GM19351 (cell line): ENCODE results near the gene GALNT17.

Source experiments
- ATAC-seq: cut with Tn5 transposase; IDR thresholded peaks from one replicate; pipeline ENCODE4 v1.9.1; 2021; ENCODE audit warnings: mild to moderate bottlenecking, moderate library complexity; ENCODE audit not compliant: unreplicated experiment

Gene GALNT17

DNA sequence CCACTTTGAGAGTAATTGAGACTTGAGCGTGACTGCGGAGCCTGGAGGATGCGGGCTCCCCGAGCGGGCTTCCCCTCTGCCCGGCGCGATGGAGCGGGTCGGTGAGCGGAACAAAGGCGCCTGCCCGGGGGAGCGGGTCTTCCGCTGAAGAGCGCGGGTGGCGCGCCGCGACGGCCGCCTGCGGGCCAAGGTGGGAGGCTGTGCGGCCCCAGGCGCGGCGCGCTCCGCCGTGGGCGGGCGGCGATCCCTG is at the start of gene GALNT17:
GALNT17 (plus strand) TSS at position 18 of the 250 bp plus-strand sequence.
- no peak for ATAC-seq

DNA sequence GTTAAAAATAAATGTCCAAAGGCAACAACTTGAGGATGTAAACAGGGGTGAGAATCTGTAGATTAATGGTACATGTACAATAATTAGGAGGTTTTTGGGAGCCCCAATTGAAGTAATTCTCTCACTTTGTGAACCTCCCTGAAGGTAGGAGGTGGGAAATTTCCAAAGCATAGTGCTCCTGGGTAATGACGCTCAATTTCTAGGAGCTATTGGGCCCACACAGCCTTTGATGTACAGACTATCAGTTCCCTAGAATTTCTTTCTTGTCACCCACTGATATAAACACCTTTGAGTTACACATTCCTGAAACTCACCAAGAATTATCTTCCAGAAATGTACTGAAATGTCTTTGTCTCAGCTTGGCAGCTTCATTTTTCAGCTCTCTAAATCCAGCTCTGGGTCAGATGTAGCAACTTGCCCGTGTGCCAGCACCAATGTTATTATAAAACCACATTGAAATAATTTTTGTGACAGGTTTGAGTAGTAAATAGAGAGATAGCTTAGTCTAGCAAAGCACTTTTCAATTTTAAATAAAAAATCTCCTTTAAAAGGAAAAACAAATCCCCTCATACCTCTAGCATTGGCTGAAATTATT is 36.6 kb upstream of the GALNT17 start:
- no peak for ATAC-seq

DNA sequence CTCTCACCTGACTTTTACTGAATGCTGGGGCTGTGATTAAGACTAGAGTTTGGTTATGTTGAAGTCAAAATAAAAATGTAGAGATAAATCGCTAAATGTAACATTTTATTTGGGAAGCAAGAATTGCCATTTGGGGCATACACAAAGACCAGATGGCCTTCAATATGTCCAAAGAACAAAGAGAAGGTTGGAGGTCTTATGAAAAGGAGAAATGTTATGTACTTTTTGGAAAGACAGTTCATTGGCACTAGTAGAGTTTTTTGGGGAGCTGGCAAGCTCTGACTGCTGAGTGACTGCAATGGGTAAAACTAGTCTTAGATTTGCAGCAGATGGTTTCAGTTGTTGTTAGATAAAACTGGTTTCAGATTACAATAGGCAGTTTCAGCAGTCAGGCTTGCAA is 35.6 kb upstream of the GALNT17 start:
- ATAC-seq = no peak

DNA sequence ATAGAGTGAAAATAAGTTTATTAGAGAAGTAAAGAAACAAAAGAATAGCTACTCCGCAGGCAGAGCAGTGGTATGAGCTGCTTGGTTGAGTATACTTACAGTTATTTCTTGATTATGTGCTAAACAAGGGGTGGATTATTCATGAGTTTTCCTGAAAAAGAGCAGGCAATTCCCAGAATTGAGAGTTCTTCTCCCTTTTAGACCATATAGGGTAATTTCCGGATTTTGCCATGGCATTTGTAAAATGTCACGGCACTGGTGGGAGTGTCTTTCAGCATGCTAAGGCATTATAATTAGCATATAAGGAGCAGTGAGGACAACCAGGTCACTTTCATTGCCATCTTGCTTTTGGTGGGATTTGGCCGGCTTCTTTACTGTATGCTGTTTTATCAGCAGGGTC is 25.7 kb upstream of the GALNT17 start:
- ATAC-seq = no peak

DNA sequence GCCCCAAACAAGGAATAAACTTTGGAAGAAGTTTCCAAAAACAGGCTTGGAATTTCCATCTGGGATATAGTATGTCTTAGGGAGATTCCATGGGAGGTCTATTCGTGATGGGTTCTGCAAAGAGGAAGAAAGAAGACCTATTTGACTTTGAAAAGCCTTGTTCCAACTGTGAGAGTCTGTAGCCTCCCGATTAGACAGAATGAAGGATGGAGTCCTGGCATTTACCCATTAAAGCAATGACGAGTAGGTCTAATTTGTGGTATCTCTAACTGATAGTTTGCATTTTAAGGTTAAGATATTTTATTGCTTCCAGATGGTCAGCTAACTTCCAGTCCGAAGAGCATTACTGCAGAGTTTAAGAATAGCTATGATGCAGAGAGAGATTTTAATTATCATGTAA is 19.5 kb upstream of the GALNT17 start:
- no peak for ATAC-seq

DNA sequence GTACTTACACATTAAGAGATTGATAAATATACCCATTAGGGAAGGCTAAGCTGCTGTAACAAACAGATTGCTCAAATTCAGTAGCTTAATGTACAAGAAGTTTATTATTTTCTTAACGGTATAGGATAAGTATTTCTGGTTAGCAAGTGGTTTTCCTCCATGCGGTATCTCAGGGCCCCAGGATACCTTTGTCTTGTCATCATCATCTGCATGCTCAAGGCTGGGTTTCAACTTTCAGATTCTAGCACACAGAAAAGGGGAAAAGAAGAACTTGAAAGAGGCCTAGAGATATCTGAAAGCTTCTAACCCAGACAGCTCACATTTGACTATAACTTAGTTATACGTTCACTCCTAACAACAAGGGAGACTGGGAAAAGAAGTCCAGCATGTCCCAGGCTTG is 11.8 kb upstream of the GALNT17 start:
- ATAC-seq = no peak

DNA sequence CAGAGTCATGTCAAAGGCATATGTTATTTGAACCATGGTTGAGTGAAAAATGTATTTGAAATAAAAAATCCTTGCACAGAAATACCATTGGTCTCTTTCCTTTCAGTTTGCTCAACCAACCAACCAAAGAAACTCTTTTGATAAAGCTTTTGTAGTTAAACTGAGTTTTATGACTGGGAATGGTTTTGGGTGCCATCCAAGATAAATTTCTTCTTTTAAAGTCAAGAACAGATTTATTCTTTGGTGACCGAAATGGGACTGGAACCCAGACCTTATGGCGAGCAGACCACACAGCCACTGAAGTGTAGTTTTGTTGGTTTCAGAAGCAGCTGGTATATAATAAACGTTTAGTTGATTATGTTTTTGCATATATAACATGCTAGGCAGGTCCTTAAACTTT is 2.8 kb upstream of the GALNT17 start:
- no peak for ATAC-seq

DNA sequence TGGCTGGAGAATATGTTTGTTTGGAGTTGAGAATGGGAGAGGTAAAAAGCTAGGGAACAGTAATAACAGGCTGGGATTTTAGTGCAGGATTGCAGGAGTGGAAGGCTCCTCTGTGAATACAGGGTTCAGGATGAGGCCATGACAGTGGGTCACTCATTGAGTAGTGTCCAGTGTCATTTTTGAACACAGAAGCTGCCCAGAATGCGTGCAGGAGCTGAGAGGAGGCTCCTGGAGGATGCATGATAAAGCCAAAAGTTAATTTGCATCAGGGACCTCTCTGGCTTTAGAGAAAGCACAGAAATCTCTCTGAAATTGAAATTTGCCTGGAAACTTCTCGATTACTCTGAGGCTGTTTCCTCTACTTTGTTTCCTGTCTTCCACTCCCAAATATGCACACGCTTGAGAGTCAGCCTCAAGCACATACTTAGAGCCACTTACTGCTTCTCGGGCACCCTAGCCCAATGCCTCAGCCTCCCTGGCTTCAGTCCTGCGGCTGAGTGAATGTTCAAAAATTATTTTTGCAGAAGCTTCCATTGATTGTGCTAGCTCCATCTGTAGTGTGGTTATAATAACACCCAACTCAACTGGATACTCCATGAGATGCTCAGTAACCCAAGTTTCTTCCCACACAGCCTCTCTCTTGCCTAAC is 1.8 kb upstream of the GALNT17 start:
- no peak for ATAC-seq

DNA sequence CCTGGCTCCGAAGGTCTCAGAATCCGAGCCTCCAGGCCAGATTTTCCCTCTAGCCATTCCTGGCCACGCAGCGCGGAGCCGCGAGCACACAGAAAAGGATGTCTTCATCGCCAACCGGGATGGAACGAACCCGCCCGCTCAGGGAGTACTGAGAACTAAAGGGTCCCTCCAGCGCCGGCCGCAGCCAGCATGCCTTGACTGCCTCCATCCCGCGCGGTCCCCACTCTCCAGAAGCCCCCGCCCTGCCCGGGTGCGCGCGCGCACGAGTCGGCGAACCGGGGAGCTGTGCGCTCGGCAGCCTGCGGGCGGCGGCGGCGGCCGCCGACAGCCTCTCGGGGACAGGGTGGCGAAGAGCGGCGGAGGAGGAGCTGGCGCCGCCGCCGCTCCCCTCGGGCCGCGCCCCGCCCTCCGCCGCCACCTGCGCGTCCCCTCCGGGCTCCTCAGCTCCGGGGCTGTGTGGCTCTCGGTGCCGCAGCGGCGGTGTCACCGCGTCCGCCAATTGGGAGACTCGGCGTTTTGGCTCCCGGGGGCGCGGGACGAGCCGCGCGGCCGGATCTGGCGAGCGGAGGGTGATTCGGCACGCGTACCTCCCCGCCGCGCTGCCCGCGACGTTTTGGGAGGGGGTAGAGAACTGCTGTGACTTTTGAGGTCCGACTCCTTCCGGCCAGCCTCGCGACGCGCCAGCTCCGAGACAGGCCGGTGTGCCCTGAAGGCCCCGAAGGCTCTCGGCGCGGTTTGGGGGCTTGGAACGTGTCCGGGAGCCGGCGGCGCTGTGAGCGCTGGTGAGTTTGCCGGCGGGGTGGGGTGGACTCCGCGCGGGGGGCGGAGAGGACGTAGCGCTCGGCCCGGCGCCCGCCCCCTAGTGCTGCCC is 453 bp upstream of the GALNT17 start:
- ATAC-seq = no peak

DNA sequence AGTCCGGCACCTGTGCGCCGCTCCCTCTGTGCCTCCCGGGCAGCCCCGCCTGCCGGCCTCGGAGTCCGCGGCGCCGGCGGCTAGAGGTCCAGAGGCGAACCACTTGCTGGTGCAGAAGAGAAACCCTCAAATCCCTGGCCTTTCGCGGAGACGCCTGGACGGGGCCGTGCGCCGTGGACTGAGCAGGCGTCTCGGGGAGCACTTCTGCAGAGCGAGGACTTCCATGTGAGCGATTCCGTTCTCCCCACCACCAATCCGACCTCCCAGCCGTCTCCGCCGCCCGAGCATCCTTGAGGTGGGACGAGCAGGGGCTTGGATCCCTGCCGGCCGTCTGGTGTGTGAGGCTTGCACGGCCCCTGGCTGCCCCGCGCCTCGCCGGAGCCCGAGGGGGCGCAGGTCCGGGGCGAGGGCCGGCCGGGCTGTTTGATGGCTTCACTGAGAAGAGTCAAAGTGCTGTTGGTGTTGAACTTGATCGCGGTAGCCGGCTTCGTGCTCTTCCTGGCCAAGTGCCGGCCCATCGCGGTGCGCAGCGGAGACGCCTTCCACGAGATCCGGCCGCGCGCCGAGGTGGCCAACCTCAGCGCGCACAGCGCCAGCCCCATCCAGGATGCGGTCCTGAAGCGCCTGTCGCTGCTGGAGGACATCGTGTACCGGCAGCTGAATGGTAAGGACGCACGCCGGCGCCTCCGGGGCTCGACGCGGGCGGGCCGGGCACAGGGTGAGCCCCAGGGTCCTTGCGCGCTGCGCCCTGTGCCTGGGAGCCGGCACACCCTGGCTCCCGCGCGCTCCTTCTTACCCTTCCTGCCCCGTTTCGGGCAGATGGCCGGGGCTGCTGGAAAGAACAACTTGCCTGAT is 660 bp downstream of the GALNT17 start:
- ATAC-seq = no peak

DNA sequence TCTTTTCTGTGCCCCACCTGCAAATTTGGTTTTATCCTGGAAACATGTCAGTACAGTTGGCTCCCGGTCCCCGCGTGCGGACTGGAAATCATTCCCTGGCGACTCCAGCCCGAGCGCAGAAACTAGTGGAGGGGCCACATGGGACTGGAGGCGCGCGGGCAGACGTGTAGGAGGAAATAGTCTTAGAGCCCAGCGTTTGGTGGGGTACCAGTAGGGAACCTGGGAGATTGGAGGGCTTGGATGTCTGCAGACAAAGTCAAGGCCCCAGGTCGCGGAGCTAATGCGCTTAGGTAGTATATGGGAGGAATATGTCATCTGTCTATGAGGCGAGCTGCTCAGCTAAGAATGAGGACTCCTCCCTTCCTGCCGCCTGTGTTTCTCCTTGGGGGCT is 1.3 kb downstream of the GALNT17 start:
- no peak for ATAC-seq

DNA sequence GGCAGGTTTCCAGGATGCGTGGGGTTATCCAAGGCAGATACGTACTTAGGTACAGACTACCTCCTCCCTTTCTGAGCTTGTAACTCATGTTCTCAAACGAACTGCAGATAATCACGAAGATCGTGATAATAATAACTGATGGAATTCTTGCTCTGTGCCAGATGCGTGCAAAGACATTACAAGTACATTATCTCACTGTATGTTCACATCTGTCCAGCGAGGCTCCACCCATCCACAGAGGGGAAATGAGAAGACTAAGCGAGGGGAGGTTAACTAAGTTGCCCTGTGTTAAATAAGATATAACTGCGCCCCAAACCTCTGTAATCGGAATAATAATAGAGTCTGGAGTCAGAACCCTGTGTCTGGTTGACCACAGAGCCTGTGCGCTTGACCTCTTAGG is 1.9 kb downstream of the GALNT17 start:
- ATAC-seq = no peak

DNA sequence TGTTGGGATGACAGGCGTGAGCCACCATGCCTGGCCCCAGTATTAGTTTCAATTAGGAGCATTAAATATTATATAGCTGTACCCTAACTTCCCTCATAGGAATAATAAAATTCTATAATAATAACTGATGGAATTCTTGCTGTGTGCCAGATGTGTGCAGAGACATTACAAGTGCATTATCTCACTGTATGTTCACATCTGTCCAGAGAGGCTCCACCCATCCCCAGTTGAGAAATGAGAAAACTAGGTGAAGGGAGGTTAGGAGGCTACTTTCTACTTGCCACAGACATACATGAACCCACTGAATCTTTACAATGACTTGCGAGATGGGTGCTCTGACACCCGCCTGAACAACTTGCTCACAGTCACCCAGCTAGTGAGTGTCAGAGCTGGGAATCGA is 3.2 kb downstream of the GALNT17 start:
- no peak for ATAC-seq

DNA sequence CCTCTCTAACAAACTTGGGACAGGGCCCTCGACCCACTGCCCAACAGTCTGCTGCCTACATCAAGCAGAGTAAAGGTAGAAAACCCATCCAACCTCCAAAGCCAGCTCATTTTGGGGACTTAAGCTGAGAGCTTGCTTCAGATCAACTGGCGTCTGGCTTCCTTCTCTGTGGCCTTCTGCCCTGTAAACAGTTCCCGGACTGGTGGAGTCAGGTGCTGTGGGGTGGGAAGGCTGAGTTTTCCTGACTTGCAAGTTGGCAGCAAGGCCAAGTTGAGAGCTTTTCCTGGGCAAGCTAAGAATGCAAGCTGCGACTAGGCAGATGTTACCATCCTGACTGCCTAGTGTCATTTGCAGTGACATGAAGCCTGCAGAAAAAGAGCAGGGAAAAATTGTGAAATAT is 3.7 kb downstream of the GALNT17 start:
- ATAC-seq = no peak

DNA sequence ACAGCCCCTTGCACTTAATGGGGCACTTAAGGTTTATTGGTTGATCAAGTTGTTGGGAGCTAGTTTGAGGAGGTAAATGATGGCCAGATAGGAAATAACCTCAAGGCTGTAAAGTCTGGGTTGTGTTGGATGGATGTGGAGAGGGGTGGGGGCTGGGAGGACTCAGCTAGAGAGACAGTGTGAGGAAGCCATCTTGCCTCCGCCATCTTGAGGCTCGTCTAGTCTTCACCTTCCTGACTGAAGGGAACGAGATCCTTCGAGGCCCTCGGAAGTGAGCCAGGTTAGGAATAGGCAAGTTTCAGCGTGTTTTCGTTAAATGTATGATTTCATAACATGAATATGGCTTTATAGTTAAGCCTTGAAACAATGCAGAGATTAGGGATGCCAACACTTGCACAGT is 5.5 kb downstream of the GALNT17 start:
- ATAC-seq = no peak

DNA sequence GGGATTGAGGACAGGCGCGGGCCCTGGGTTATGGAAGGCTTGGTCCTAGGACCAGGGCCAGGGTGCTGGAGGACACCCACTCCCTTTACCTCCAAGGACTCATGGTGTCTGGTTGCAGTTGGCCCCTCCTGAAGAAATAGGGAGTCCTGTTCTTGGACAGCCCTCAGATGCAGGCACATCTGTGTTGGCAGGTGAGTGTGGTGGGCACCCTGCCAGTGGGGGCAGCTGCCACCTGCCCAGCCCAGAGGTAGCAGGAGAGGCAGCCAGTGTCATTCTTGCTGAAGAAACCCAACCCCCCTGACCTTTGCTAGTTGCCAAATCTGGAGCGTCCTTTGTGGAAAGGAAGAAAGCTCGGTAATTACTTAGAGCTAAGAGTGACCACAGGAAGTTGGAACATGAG is 8.3 kb downstream of the GALNT17 start:
- ATAC-seq = no peak

DNA sequence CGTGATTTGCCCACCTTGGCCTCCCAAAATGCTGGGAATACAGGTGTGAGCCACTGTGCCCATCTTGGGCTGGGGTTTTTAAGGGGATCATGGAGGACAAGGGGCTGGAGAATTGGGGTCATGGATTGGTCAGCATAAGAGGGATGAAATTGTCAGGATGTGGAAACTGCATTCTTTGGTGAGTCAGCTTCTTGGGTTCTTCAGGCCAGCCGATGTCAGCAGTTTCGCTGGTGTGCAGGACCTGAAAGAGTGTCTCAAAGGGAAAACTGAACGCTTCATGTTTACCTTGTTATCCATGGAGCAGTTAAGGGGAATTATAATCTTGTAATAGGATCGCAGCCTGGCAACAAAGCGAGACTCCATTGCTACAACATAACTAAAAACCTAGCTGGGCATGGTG is 13.0 kb downstream of the GALNT17 start:
- ATAC-seq = no peak

DNA sequence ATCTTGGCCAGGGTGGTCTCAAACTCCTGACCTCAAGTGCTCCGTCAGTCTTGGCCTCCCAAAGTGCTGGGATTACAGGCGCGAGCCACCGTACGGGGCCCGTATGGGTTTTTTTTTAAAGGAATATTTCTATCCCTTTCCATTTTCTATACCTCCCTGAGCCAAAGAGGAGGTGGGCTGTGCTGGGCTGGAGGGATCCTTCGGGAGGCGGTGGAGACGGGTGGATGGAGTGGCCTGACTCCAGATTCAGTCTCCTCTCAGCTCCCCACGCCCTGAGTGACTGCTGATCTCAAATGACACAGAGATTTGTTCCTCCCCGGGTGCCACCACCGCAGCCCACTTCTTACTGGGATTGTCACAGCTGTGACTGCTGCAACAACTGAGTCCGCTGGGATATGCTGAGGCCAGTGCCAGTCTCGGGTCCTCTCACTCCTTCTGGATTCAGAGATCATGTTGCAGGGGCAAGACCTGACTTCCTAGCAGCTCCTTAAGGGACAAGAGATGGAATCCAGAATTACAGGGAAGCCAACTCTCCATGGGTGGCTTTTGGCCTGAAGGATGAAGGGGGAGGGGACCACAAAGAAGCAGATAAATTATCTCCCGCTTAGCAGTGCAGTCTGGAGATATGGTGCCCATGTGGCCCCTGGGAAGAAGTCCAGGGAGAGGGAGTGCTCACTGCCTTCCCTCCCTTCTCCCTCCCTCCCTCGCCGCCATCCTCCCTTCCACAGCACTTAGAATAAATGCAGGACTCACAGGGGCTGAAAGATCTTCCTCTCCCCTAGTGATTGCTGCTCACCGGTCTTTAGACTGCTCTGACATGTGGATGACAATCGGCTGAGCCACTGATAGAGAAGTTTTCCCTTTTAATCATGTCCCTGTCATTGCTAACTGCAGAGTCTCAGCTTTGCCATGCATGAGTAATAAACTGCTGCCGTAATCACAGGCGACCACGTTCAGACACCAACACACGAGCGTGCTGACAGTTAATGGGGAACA is 14.3 kb downstream of the GALNT17 start:
- no peak for ATAC-seq

DNA sequence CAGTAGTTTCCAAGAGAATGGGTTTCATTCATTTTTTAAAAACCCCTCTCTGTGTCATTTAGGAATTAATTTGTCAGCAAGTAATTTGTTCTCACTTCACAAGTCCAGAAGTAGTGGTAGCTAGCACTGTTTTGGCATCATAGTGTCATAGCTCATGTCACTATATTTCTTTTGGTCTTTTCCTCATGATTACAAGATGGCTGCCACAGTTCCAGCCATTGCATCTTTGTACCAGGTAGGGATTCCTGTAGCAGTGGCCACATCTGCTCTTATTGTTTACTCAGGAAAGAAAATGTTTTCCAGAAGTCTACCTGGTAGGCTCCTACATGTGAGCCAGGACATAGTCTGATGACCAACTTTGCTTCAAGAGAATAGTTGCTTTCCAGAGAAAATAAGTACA is 16.2 kb downstream of the GALNT17 start:
- no peak for ATAC-seq

DNA sequence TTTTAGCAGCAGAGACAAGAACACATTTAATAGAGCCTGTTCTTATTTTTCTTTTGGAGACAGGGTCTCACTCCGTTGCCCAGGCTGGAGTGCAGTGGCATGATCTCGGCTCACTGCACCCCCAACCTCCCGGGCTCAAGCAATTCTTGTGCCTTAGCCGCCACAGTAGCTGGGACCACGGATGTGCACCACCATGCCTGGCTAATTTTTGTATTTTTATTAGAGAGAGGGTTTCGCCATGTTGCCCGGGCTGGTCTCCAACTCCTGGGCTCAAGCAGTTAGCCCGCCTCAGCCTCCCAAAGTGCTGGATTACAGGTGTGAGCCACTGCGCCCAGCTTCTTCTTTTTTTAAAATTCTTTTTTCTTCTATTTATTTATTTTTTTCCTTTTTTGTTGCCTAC is 23.3 kb downstream of the GALNT17 start:
- ATAC-seq = no peak
